ENCODE measurements around the gene HOXC10. TPM values are rescaled to one million over a fixed set of nuclear protein-coding genes. Genes with fewer than 3 reads are reported as not detected.

The HOXC10 gene
- total and polyA plus RNA-seq, 10 of the 15 experiments (the other 5 are each of a cell fraction or from before 2014, with no cell fraction given), result 0.59 TPM; not detected in 9

DNA sequence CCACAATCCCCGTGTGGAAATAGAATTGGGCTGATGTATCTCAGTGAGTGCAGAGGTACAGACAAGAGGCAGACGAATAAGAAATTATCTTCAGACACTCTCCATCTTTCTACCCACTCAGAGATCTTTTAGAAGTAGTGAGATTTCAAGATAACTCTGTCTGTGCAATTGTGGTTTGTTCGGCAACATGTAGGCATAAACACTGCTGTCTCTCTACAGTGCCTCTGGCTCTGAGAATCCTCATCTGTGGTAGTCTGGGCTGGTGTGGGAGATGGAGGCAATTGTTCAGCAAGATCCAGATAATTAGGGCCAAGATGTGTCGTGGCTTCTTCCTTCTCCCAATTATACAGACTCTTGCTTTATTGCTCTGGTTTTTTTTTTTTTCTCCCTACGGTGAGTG is 43.2 kb upstream of the HOXC10 start:
- Histone ChIP-seq H3K36me3 (ENCODE audit: control insufficient read depth in 2 of 2, insufficient read depth in 2 of 2, low read length in 1 of 2) (no peaks in the 10 kb centered on the region), H3K9ac (ENCODE audit: control insufficient read depth, insufficient read depth, low read length) (no peak overlapping the region), H3K4me1 (ENCODE audit: control insufficient read depth, insufficient read depth, low read length) (no peaks in the 10 kb centered on the region), H4K20me1 (ENCODE audit: control insufficient read depth, insufficient read depth) (no peaks in the 10 kb centered on the region), H3K79me2 (ENCODE audit: control insufficient read depth, insufficient read depth, low read length) (no peaks in the 10 kb centered on the region), H3K9me3 (replicated peaks; ENCODE audit: control insufficient read depth, insufficient read depth, low read length) (no peaks in the 10 kb centered on the region; the same call in 1 of the 3 replicates), H3K4me3 (no peak overlapping the region), H3K4me2 (ENCODE audit: control insufficient read depth, insufficient read depth) (no peak overlapping the region), H3K27ac (ENCODE audit: control insufficient read depth, insufficient read depth) (no peak overlapping the region), H3K27me3 (replicated peaks in 1 of 2; ENCODE audit: control insufficient read depth in 2 of 2, insufficient read depth in 2 of 2, low read length in 1 of 2) (peaks cover 16 to 41% of the 10 kb centered on the region in 2 experiments), H2AFZ (ENCODE audit: control insufficient read depth, low read depth, low read length) (no peak overlapping the region)
- ATAC-seq (no peak), DNase-seq (ENCODE audit: low read depth, low spot score) (no peak), FAIRE-seq (no peak)
- in situ Hi-C loops (cut with MboI), result no loop called here
- ChIA-PET CTCF (interaction anchor here (0.6 kb wide), 1 partner anchor 290 kb away, joined by 3 read pairs; no protein-coding TSS in a partner anchor), POLR2A (no interaction called here), RAD21 (ENCODE audit: unreplicated experiment) (interaction anchor here (0.7 kb wide), 1 partner anchor 196 kb away, joined by 3 read pairs; no protein-coding TSS in a partner anchor), SMC1A (ENCODE audit: uncharacterized antibody, unreplicated experiment) (interaction anchor here (0.8 kb wide), 1 partner anchor 9 kb away, joined by 3 read pairs; no protein-coding TSS in a partner anchor)
- WGBS (ENCODE audit: insufficient coverage, insufficient replicate concordance, low lambda C conversion rate, missing lambda C conversion rate), result 11% methylated on average over 4 of the region's 5 CpGs
- BruUV-seq (replicated peaks), result no TSS peak
- TF ChIP-seq FOXM1 (IDR thresholded peaks at IDR 0.05; ENCODE audit: low read depth, low read length), result no peak
- intact Hi-C loops (cut with micrococcal nuclease; ENCODE audit: unreplicated experiment), result no loop called here

DNA sequence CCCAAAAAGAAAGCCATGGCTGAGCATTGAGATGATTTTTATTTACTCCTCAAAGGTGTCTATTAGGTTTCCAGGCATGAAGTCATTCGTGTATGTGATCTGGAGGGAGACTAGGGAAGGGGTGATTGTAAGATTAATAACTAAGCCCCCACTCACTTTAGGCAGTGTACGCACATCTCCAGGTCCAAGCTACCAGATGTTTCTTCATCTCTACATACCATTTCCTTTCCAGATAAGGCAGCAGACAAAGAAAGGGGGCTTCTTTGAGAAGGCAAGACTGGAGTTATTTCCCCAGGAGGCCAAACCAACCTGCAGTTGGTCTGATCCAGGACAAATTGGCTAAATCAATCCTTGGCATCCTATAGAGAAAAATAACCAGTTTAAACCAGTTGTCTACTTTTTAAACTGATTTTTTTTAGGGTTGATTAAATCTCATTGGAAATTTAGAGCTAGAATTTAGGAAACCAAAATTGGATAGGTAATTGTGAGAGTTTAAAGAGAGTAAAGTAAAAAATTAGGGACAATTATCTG is 42.4 kb upstream of the HOXC10 start:
- in situ Hi-C loops (cut with MboI), result no loop called here
- H3K36me3 ChIP-seq (ENCODE audit: control insufficient read depth in 2 of 2, insufficient read depth in 2 of 2, low read length in 1 of 2), result no peaks in the 10 kb centered on the region
- H3K4me3 ChIP-seq, result no peak overlapping the region
- ChIA-PET CTCF (no interaction called here), POLR2A (no interaction called here), RAD21 (ENCODE audit: unreplicated experiment) (interaction anchor here (0.7 kb wide), 1 partner anchor 196 kb away, joined by 3 read pairs; no protein-coding TSS in a partner anchor), SMC1A (ENCODE audit: uncharacterized antibody, unreplicated experiment) (no interaction called here)
- H4K20me1 ChIP-seq (ENCODE audit: control insufficient read depth, insufficient read depth), result no peaks in the 10 kb centered on the region
- no peak overlapping the region for H3K9ac ChIP-seq (ENCODE audit: control insufficient read depth, insufficient read depth, low read length)
- no peak for ATAC-seq
- no peak overlapping the region for H3K4me2 ChIP-seq (ENCODE audit: control insufficient read depth, insufficient read depth)
- FAIRE-seq, result no peak
- H3K4me1 ChIP-seq (ENCODE audit: control insufficient read depth, insufficient read depth, low read length), result no peaks in the 10 kb centered on the region
- no peak overlapping the region for H2AFZ ChIP-seq (ENCODE audit: control insufficient read depth, low read depth, low read length)
- 0% methylated on average over 2 of the region's 2 CpGs for WGBS (ENCODE audit: insufficient coverage, insufficient replicate concordance, low lambda C conversion rate, missing lambda C conversion rate)
- no peaks in the 10 kb centered on the region; the same call in 1 of the 3 replicates for H3K9me3 ChIP-seq (replicated peaks; ENCODE audit: control insufficient read depth, insufficient read depth, low read length)
- DNase-seq (ENCODE audit: low read depth, low spot score), result no peak
- intact Hi-C loops (cut with micrococcal nuclease; ENCODE audit: unreplicated experiment), result no loop called here
- no TSS peak for BruUV-seq (replicated peaks)
- peaks cover 15 to 41% of the 10 kb centered on the region in 2 experiments for H3K27me3 ChIP-seq (replicated peaks in 1 of 2; ENCODE audit: control insufficient read depth in 2 of 2, insufficient read depth in 2 of 2, low read length in 1 of 2)
- no peak overlapping the region for H3K27ac ChIP-seq (ENCODE audit: control insufficient read depth, insufficient read depth)
- H3K79me2 ChIP-seq (ENCODE audit: control insufficient read depth, insufficient read depth, low read length), result no peaks in the 10 kb centered on the region
- TF ChIP-seq, protein P1, sequence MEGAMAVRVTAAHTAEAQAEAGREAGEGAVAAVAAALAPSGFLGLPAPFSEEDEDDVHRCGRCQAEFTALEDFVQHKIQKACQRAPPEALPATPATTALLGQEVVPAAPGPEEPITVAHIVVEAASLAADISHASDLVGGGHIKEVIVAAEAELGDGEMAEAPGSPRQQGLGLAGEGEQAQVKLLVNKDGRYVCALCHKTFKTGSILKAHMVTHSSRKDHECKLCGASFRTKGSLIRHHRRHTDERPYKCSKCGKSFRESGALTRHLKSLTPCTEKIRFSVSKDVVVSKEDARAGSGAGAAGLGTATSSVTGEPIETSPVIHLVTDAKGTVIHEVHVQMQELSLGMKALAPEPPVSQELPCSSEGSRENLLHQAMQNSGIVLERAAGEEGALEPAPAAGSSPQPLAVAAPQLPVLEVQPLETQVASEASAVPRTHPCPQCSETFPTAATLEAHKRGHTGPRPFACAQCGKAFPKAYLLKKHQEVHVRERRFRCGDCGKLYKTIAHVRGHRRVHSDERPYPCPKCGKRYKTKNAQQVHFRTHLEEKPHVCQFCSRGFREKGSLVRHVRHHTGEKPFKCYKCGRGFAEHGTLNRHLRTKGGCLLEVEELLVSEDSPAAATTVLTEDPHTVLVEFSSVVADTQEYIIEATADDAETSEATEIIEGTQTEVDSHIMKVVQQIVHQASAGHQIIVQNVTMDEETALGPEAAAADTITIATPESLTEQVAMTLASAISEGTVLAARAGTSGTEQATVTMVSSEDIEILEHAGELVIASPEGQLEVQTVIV (IDR thresholded peaks at IDR 0.05; ENCODE audit: borderline replicate concordance, partially characterized antibody), result no peak
- TF ChIP-seq TARDBP (IDR thresholded peaks at IDR 0.05; ENCODE audit: borderline replicate concordance) (no peak), CHD4 (IDR thresholded peaks at IDR 0.05) (no peak), SIX5 (IDR thresholded peaks at IDR 0.05; ENCODE audit: low read depth, low read length, severe bottlenecking) (no peak), SREBF2 (IDR thresholded peaks at IDR 0.05; ENCODE audit: low read length) (no peak), SMC3 (IDR thresholded peaks at IDR 0.05; ENCODE audit: borderline replicate concordance, low read length) (no peak), NRF1 (conservative IDR thresholded peaks at IDR 0.05; ENCODE audit: low read depth, low read length) (no peak), CBX3 (IDR thresholded peaks at IDR 0.05; ENCODE audit: borderline replicate concordance, low read depth) (no peak), RAD21 (IDR thresholded peaks at IDR 0.05; ENCODE audit: insufficient read depth, low read depth, low read length) (no peak), YY1 (IDR thresholded peaks at IDR 0.05; ENCODE audit: low read depth, low read length) (no peak), LARP7 (IDR thresholded peaks at IDR 0.05) (no peak), BACH1 (IDR thresholded peaks at IDR 0.05; ENCODE audit: borderline replicate concordance) (no peak)
- TF ChIP-seq, protein P2, sequence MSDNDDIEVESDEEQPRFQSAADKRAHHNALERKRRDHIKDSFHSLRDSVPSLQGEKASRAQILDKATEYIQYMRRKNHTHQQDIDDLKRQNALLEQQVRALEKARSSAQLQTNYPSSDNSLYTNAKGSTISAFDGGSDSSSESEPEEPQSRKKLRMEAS (IDR thresholded peaks at IDR 0.05; ENCODE audit: low read depth, low read length), result no peak
- TF ChIP-seq, protein P3, sequence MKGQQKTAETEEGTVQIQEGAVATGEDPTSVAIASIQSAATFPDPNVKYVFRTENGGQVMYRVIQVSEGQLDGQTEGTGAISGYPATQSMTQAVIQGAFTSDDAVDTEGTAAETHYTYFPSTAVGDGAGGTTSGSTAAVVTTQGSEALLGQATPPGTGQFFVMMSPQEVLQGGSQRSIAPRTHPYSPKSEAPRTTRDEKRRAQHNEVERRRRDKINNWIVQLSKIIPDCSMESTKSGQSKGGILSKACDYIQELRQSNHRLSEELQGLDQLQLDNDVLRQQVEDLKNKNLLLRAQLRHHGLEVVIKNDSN (IDR thresholded peaks at IDR 0.05; ENCODE audit: borderline replicate concordance, extremely low read length, insufficient read depth, low read depth, low read length), result no peak
